GM18519 (cell line): ENCODE data around the gene ABCA4.
"Not testable (repeated sequence)": the region's sequence is repeated elsewhere in the genome, so short reads cannot be mapped to it uniquely, and the experiment has no call there.

ENCODE experiments used
- ATAC-seq: cut with Tn5 transposase; IDR thresholded peaks from one replicate; pipeline ENCODE4 v1.9.1; 2021; ENCODE audit warnings: mild to moderate bottlenecking, moderate library complexity; ENCODE audit not compliant: unreplicated experiment, low FRiP score

ABCA4 gene

GRCh38 chr1:94011709-94012595 is 109.0 kb downstream of the ABCA4 start:
- no peak for ATAC-seq

GRCh38 chr1:94011129-94011528 is 109.8 kb downstream of the ABCA4 start:
- no peak for ATAC-seq

- no peak for ATAC-seq
Observed at GRCh38 chr1:94009304-94009703, 111.6 kb downstream of the ABCA4 start.

DNA sequence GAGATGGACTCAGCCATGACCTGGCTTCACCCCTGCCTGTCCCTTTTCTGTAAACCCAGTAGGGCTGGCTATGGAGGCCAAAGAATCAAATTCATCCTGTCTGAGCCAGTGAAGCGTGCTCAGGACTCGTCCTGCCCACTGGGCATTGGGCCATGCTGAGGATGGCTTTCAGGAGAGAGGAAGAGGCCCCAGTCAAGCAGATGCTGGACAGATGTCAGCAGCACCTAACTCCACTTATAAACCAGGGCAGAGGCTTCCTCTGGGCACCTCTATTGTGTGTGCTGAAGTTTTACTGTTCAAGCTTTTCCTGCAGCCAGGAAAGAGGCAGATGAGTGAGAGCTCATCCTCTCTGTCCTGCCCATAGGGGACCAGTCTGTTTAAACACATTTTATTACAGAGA is 114.3 kb downstream of the ABCA4 start:
- no peak for ATAC-seq

GRCh38 chr1:94004924-94005323 is 116.0 kb downstream of the ABCA4 start:
- ATAC-seq, result no peak

- ATAC-seq, result no peak
Observed at GRCh38 chr1:94002046-94002787, 118.7 kb downstream of the ABCA4 start.

DNA sequence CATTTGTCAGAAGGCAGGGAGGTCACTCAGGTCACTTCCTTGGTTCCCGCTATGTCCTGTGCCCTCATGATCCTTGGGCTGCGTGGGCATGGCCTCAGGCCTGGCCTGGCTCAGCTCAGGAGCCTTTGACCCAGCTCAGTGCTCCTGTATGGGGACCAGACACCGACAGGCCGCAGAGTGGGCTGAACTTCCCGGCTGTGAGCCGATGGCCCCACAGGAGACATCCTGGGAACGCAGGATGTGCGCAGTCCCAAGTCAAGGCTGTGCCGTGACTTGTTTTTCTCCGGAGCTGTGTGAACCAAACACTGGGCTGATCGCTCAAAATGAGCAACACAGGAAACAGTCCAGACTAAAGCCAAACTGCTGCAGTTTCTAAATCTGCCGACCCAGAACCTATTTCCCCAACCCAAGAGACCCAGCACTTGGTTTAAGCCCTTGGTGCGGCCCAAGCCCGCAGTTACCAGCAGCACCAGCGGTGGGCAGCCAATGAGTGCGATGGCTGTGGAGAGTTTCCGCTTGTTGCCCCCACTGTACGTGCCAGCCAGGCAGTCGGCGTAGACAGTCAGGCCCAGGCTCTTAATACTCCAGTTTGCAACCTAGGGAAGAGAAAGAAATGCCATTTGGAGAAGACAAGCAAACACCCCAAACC is 119.4 kb downstream of the ABCA4 start:
- no peak for ATAC-seq

GRCh38 chr1:94000510-94001282 is 120.3 kb downstream of the ABCA4 start:
- ATAC-seq, result no peak

DNA sequence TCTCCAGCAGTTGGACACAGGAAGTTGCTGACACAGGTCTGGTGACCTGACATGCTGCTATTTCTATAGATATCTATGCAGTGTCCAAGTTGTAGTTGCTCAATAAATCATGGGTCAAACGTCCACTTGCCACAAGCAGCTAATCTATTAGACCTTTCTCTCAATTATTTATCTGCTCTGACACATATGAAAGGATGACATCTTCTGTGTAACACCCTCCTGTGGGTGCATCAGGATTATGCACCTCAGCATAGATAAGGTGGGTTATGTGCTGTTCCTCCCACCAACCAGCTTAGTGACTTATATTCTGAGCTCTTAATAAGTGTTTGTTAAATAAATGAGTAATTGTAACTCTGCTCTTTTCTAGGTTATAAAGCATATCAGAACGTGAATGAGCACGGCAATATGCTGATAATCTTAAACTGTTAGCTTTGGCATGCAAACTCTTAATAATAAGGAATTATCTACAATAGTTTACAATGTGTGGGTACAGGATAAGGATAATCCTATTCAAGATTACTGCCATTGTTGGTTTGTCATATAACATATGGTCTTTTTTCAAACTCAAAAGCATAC is 121.0 kb downstream of the ABCA4 start:
- ATAC-seq, result no peak

- ATAC-seq, result not testable (repeated sequence)
Observed at GRCh38 chr1:93998532-93998931, 122.4 kb downstream of the ABCA4 start.

- no peak for ATAC-seq
Observed at GRCh38 chr1:93997756-93998155, 123.2 kb downstream of the ABCA4 start.

DNA sequence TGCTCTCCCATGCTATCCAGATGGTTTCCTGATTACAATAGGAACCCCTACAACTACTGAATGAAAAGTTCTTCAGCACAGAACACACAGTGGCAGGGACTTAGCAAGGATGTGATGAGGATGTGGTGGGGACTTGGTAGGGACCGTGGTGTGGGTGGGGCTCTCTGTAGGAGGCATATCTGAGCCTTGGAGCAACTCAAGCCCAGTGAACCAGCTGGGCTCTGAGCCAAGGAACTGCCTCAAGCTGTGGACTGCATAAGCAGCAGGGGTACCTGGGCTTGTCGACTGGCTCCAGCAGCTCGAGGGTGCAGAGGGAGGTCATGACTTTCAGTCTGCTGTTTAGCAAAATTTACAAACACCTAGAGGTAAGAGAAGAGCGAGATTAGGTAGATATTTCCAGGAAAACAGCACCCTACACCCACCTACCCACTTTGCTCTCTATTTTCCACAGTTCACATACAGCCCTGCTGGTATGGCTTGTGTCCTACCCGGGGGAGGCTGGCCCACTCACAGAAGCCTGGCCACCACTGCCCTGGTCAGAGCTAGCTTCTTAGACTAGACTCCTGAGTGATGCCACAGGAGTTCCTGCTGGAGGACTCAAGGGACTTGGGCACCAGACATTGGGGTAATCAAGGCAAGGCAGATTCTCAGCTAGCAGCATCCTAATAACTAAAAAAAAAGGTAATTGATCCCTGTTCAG is 125.0 kb downstream of the ABCA4 start:
- ATAC-seq, result no peak

- no peak for ATAC-seq
Observed at GRCh38 chr1:93993731-93994130, 127.2 kb downstream of the ABCA4 start.

DNA sequence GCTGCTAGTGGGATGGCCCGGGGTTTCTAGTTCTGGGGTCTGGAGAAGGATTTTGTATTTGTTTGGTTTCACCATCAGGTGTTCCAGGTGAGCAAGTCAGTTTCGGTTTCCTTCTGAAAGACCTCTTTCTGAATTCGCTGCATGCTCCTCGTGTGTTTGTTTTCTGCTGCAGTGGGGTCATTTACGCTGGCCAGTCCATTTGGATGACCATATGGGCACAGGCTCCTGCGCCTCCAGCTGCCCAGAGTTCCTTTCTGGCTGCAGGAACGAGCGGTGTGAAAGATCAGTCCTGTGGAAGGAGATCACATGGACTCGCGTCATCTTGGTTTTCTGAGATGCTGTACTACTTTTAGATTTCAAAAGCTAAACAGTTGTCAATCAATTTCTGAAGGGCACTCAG is 128.0 kb downstream of the ABCA4 start:
- no peak for ATAC-seq

- no peak for ATAC-seq
Observed at GRCh38 chr1:93992190-93992589, 128.8 kb downstream of the ABCA4 start.

DNA sequence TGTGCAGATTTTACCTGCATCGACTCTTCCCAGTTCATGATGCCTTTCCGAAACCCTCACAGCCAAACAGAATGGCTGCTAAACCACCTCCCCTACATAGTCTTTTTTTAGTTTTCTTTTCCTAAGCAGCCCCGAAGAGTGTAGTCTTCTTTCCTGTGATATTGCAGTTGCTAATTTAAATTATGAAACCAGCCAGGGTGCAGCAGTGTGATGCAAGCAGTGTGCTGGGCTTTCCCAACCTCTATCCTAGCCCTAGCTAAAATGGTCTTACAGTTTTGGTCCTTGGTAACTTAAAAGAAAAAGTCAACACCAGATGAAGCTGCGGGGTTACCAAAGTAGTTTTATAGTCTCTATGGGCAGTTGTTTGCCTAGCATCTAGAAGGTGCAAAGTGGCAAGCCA is 129.7 kb downstream of the ABCA4 start:
- no peak for ATAC-seq

DNA sequence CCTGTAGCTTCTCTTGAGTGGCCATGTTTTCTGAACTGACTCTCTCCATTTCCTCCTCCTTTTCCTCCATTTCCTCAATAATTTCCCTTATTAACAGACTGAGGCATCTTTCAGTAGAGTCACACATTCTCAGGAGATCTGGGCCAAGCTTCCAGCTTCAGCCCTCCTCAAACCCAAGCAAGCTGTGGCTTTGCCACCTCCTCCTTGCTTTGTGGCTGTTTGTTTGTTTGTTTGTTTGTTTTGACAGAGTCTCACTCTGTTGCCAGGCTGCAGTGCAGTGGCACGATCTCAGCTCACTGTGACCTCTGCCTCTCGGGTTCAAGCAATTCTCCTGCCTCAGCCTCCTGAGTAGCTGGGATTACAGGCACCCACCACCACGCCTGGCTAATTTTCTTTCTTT is 130.5 kb downstream of the ABCA4 start:
- ATAC-seq, result not testable (repeated sequence)

DNA sequence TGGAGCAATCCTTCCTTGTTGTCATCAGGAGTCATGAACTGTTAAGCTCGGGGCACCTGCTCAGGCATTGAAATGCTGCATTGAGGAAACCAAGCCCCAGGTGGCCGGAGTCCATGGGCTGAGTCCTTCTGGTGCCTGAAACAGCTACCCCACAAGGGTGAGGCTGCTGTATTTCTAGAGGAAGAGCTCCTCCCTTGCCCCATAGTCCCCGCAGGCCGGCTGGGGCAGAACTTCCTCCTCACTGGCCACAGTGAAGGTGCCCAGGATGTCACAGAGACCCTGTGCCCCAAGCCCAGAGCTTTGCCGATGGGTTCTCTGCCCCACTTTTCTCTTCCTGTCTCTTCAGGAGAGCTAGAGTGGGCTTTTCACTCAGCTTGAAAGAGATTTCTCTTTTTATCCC is 130.9 kb downstream of the ABCA4 start:
- no peak for ATAC-seq

- no peak for ATAC-seq
Observed at GRCh38 chr1:93989601-93990000, 131.3 kb downstream of the ABCA4 start.
